Measurements from ENCODE around the gene TMCO6. TPM values are rescaled to one million over a fixed set of nuclear protein-coding genes. Genes with fewer than 3 reads are reported as not detected.
A peak's percentile ranks its signal among the peaks of the same experiment; 100 is the strongest.
"Not testable (repeated sequence)": the region's sequence is repeated elsewhere in the genome, so short reads cannot be mapped to it uniquely, and the experiment has no call there.

Gene TMCO6
- total RNA-seq, 1 experiment from 2014 or later, result 10.0 TPM

- in situ Hi-C loops (cut with HindIII; ENCODE audit: low pct_unique_long_range_greater_than_20kb, low sequenced_read_pairs); DNase-seq (ENCODE audit: low read depth, low spot score): not testable (repeated sequence)
These were observed 16.2 kb upstream of the TMCO6 start for GRCh38 chr5:140623061-140623460.

GRCh38 chr5:140624886-140625285, 14.4 kb upstream of the TMCO6 start:
- DNase-seq (ENCODE audit: low read depth, low spot score); in situ Hi-C loops (cut with HindIII; ENCODE audit: low pct_unique_long_range_greater_than_20kb, low sequenced_read_pairs): not testable (repeated sequence)

GRCh38 chr5:140627972-140628371, 11.3 kb upstream of the TMCO6 start:
- in situ Hi-C loops (cut with HindIII; ENCODE audit: low pct_unique_long_range_greater_than_20kb, low sequenced_read_pairs), result no loop called here
- no peak for DNase-seq (ENCODE audit: low read depth, low spot score)

GRCh38 chr5:140628711-140629110, 10.5 kb upstream of the TMCO6 start:
- in situ Hi-C loops (cut with HindIII; ENCODE audit: low pct_unique_long_range_greater_than_20kb, low sequenced_read_pairs), result no loop called here
- no peak for DNase-seq (ENCODE audit: low read depth, low spot score)

- in situ Hi-C loops (cut with HindIII; ENCODE audit: low pct_unique_long_range_greater_than_20kb, low sequenced_read_pairs), result no loop called here
- no peak for DNase-seq (ENCODE audit: low read depth, low spot score)
These were observed 8.8 kb upstream of the TMCO6 start for GRCh38 chr5:140630292-140631035.

GRCh38 chr5:140631036-140631417, 8.2 kb upstream of the TMCO6 start:
- DNase-seq (ENCODE audit: low read depth, low spot score), result no peak
- in situ Hi-C loops (cut with HindIII; ENCODE audit: low pct_unique_long_range_greater_than_20kb, low sequenced_read_pairs), result no loop called here

- DNase-seq (ENCODE audit: low read depth, low spot score), result no peak
- in situ Hi-C loops (cut with HindIII; ENCODE audit: low pct_unique_long_range_greater_than_20kb, low sequenced_read_pairs), result no loop called here
These were observed 7.4 kb upstream of the TMCO6 start for GRCh38 chr5:140631831-140632365.

GRCh38 chr5:140632366-140633020, 6.8 kb upstream of the TMCO6 start:
- in situ Hi-C loops (cut with HindIII; ENCODE audit: low pct_unique_long_range_greater_than_20kb, low sequenced_read_pairs), result no loop called here
- no peak for DNase-seq (ENCODE audit: low read depth, low spot score)

GRCh38 chr5:140633021-140633471, 6.2 kb upstream of the TMCO6 start, which contains the start of gene CD14:
CD14 (minus strand) TSS chr5:140633175; CDS start chr5:140633071, 104 bp downstream.
- no peak for DNase-seq (ENCODE audit: low read depth, low spot score)
- in situ Hi-C loops (cut with HindIII; ENCODE audit: low pct_unique_long_range_greater_than_20kb, low sequenced_read_pairs), result no loop called here

- in situ Hi-C loops (cut with HindIII; ENCODE audit: low pct_unique_long_range_greater_than_20kb, low sequenced_read_pairs), result no loop called here
- DNase-seq (ENCODE audit: low read depth, low spot score), result no peak
These were observed 5.8 kb upstream of the TMCO6 start for GRCh38 chr5:140633501-140633900.

- in situ Hi-C loops (cut with HindIII; ENCODE audit: low pct_unique_long_range_greater_than_20kb, low sequenced_read_pairs), result no loop called here
- DNase-seq (ENCODE audit: low read depth, low spot score), result no peak
These were observed 5.1 kb upstream of the TMCO6 start for GRCh38 chr5:140634103-140634502.

GRCh38 chr5:140635291-140636257, 3.7 kb upstream of the TMCO6 start:
- in situ Hi-C loops (cut with HindIII; ENCODE audit: low pct_unique_long_range_greater_than_20kb, low sequenced_read_pairs), result no loop called here
- DNase-seq (ENCODE audit: low read depth, low spot score), result no peak

- no peak for DNase-seq (ENCODE audit: low read depth, low spot score)
- in situ Hi-C loops (cut with HindIII; ENCODE audit: low pct_unique_long_range_greater_than_20kb, low sequenced_read_pairs), result no loop called here
These were observed 1.7 kb upstream of the TMCO6 start for GRCh38 chr5:140637371-140638100.

- DNase-seq (ENCODE audit: low read depth, low spot score); in situ Hi-C loops (cut with HindIII; ENCODE audit: low pct_unique_long_range_greater_than_20kb, low sequenced_read_pairs): not testable (repeated sequence)
These were observed 428 bp upstream of the TMCO6 start for GRCh38 chr5:140638898-140639147.

- in situ Hi-C loops (cut with HindIII; ENCODE audit: low pct_unique_long_range_greater_than_20kb, low sequenced_read_pairs), result no loop called here
These were observed 2.5 kb downstream of the TMCO6 start for GRCh38 chr5:140641716-140642115.

GRCh38 chr5:140642718-140643117, 3.5 kb downstream of the TMCO6 start:
- in situ Hi-C loops (cut with HindIII; ENCODE audit: low pct_unique_long_range_greater_than_20kb, low sequenced_read_pairs), result no loop called here
- no peak for DNase-seq (ENCODE audit: low read depth, low spot score)

More at GRCh38 chr5:140641716-140642115, 2.5 kb downstream of the TMCO6 start:
- no peak for DNase-seq (ENCODE audit: low read depth, low spot score)

- in situ Hi-C loops (cut with HindIII; ENCODE audit: low pct_unique_long_range_greater_than_20kb, low sequenced_read_pairs), result no loop called here
These were observed 7.8 kb downstream of the TMCO6 start for GRCh38 chr5:140647042-140647419.

More at GRCh38 chr5:140647042-140647419, 7.8 kb downstream of the TMCO6 start:
- DNase-seq (ENCODE audit: low read depth, low spot score), result peak; percentile 7
